ENCODE results near the gene CD247. TPM values are rescaled to one million over a fixed set of nuclear protein-coding genes. Genes with fewer than 3 reads are reported as not detected.

The CD247 gene
- total and polyA plus RNA-seq, 10 of the 15 experiments (the other 5 are each of a cell fraction or from before 2014, with no cell fraction given), result 0.10 to 0.77 (median 0.30) TPM

DNA sequence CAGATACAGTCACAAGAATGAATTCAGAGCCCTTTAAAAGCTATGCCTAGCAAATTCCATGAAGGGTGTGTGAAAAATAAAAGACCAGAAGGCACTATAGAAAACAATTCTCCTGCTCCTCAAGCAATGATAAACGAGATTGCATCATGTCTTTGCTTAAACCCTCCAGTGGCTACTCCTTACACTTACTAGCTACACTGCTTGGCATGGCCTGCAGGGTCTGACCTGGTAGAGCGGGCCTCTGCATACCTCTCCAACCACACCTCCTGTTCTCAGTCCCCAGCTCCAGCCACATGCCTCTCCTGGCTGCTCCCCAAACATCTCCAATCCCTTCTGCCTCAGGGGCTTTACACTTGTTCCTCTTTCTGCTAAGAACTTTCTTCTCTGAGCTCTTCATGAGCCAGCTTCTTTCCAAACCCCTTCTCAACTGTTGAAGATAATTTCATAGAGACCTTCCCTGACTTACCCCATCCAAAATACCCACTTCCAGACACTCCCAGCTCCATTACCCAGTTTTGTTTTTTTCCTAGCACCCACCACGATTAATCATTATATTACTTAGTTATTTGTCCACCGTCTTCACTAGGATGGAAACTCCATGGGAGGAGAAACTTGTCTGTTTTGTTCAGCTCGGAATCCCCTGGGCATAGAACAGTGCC lies 46.4 kb upstream of the CD247 start:
- H3K27ac ChIP-seq (ENCODE audit: control insufficient read depth, insufficient read depth), result no peak overlapping the region
- no peak overlapping the region for H3K4me2 ChIP-seq (ENCODE audit: control insufficient read depth, insufficient read depth)
- no peaks in the 10 kb centered on the region for H3K36me3 ChIP-seq (ENCODE audit: control insufficient read depth in 2 of 2, insufficient read depth in 2 of 2, low read length in 1 of 2)
- DNase-seq (ENCODE audit: low read depth, low spot score) (no peak), ATAC-seq (peak; percentile 31; the same call in 2 of the 3 replicates), FAIRE-seq (no peak)
- H3K9me3 ChIP-seq (replicated peaks; ENCODE audit: control insufficient read depth, insufficient read depth, low read length), result no peaks in the 10 kb centered on the region
- RAD21 ChIA-PET (ENCODE audit: unreplicated experiment), result interaction anchor here (0.9 to 2.3 kb wide), 4 partner anchors 13 to 123 kb away, joined by 3 to 10 read pairs (median 3); no protein-coding TSS in a partner anchor
- no peaks in the 10 kb centered on the region for H3K79me2 ChIP-seq (ENCODE audit: control insufficient read depth, insufficient read depth, low read length)
- H3K27me3 ChIP-seq (replicated peaks in 1 of 2; ENCODE audit: control insufficient read depth in 2 of 2, insufficient read depth in 2 of 2, low read length in 1 of 2), result no peaks in the 10 kb centered on the region
- POLR2A ChIA-PET, result interaction anchor here (1.0 kb wide), 1 partner anchor 27 kb away, joined by 4 read pairs; no protein-coding TSS in a partner anchor
- H2AFZ ChIP-seq (ENCODE audit: control insufficient read depth, low read depth, low read length), result no peak overlapping the region
- TF ChIP-seq RAD21 (IDR thresholded peaks at IDR 0.05; ENCODE audit: insufficient read depth, low read depth, low read length), result no peak
- no peak for TF ChIP-seq ZZZ3 (IDR thresholded peaks at IDR 0.05; ENCODE audit: control insufficient read depth, insufficient read length, low read depth)
- no peak for TF ChIP-seq ETV6 (conservative IDR thresholded peaks at IDR 0.05 in 1 of 2, IDR thresholded peaks at IDR 0.05 in 1 of 2; ENCODE audit: borderline replicate concordance in 1 of 2, low read depth in 1 of 2)
- TF ChIP-seq FOXM1 (IDR thresholded peaks at IDR 0.05; ENCODE audit: low read depth, low read length), result no peak
- TF ChIP-seq BMI1 (IDR thresholded peaks at IDR 0.05; ENCODE audit: borderline replicate concordance), result no peak
- TF ChIP-seq, protein P1, sequence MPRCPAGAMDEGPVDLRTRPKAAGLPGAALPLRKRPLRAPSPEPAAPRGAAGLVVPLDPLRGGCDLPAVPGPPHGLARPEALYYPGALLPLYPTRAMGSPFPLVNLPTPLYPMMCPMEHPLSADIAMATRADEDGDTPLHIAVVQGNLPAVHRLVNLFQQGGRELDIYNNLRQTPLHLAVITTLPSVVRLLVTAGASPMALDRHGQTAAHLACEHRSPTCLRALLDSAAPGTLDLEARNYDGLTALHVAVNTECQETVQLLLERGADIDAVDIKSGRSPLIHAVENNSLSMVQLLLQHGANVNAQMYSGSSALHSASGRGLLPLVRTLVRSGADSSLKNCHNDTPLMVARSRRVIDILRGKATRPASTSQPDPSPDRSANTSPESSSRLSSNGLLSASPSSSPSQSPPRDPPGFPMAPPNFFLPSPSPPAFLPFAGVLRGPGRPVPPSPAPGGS (IDR thresholded peaks at IDR 0.05; ENCODE audit: borderline replicate concordance, insufficient read depth, low read depth, low read length, poor library complexity, severe bottlenecking), result no peak
- no peak for TF ChIP-seq EZH2 (IDR thresholded peaks at IDR 0.05; ENCODE audit: borderline replicate concordance, control insufficient read depth, low read depth, low read length)
- TF ChIP-seq ZNF217 (IDR thresholded peaks at IDR 0.05), result no peak
- no peak for TF ChIP-seq SIN3A (IDR thresholded peaks at IDR 0.05; ENCODE audit: low read depth, low read length)
- no peak for TF ChIP-seq SMAD1 (IDR thresholded peaks at IDR 0.05; ENCODE audit: low read depth, partially characterized antibody)
- no peak for TF ChIP-seq PBX3 (IDR thresholded peaks at IDR 0.05; ENCODE audit: insufficient replicate concordance, low read depth, low read length)
- intact Hi-C loops (cut with micrococcal nuclease; ENCODE audit: unreplicated experiment) (no loop called here), in situ Hi-C loops (cut with MboI) (no loop called here)
- H3K4me1 ChIP-seq (ENCODE audit: control insufficient read depth, insufficient read depth, low read length), result peaks cover 8% of the 10 kb centered on the region; the same call in 1 of the 2 replicates
- CTCF ChIA-PET, result interaction anchor here (0.5 to 3.5 kb wide), 12 partner anchors 7 to 747 kb away, joined by 3 to 17 read pairs (median 8); partner anchors contain the start of gene CREG1
- no peak overlapping the region for H3K4me3 ChIP-seq
- SMC1A ChIA-PET (ENCODE audit: uncharacterized antibody, unreplicated experiment), result interaction anchor here (0.5 to 3.3 kb wide), 11 partner anchors 7 to 123 kb away, joined by 3 to 15 read pairs (median 4); partner anchors contain the start of gene CREG1
- no peak overlapping the region for H3K9ac ChIP-seq (ENCODE audit: control insufficient read depth, insufficient read depth, low read length)
- no TSS peak for BruUV-seq (replicated peaks)
- no peaks in the 10 kb centered on the region for H4K20me1 ChIP-seq (ENCODE audit: control insufficient read depth, insufficient read depth)
- 41% methylated on average over 5 of the region's 5 CpGs for WGBS (ENCODE audit: insufficient coverage, insufficient replicate concordance, low lambda C conversion rate, missing lambda C conversion rate)
